Activated CD8-positive, alpha-beta memory T cell treated with anti-CD3 and anti-CD28 coated beads for 4 hours (primary cell): Measurements from ENCODE around the gene ERO1A.

Source experiments
- DNase-seq, 2 donors: peaks; one replicate each; pipeline ENCODE4 v3.0.0-alpha.2; 2020; ENCODE audit warnings: low read depth in 2 of 2

Gene ERO1A

GRCh38 chr14:52607061-52607460, 88.3 kb downstream of the ERO1A start:
- DNase-seq = no peak

- DNase-seq = no peak
These were observed 93.2 kb downstream of the ERO1A start for GRCh38 chr14:52602131-52602530.

GRCh38 chr14:52599974-52600373, 95.4 kb downstream of the ERO1A start:
- DNase-seq = no peak

- DNase-seq = no peak
These were observed 96.8 kb downstream of the ERO1A start for GRCh38 chr14:52598568-52598967.

GRCh38 chr14:52596861-52597260, 98.5 kb downstream of the ERO1A start:
- DNase-seq = no peak

- DNase-seq = no peak
These were observed 99.0 kb downstream of the ERO1A start for GRCh38 chr14:52596320-52596719.

GRCh38 chr14:52590318-52590717, 105.0 kb downstream of the ERO1A start:
- DNase-seq = no peak
